C4-2B (cell line): ENCODE results near the gene MTRR.

Experiments used
- ZFX ChIP-seq: fragments of 450-650 bp; IDR thresholded peaks from 2 replicates; pipeline ENCODE4 v1.6.1; 2017
- TF ChIP-seq, protein P1 (sequence below): fragments of 450-650 bp; conservative IDR thresholded peaks from 2 replicates; pipeline ENCODE4 v1.5.1; 2017; ENCODE audit warnings: mild to moderate bottlenecking

DNA sequence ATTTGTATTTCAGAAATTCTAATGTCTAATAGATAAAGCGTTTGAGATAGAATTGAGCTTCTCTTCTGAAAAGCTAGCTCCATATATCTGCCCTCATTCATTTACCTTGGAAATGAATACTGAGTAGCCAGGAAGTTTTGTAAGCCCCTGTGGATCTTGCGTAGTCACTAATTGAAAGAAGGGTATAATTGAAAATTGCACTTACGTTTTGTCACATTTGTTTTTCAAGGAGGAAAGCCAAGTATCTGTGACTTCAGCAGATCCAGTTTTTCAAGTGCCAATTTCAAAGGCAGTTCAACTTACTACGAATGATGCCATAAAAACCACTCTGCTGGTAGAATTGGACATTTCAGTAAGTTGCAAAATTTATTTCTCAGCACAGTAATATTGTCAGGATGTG lies 14.0 kb downstream of the MTRR start:
- TF ChIP-seq, protein P1, sequence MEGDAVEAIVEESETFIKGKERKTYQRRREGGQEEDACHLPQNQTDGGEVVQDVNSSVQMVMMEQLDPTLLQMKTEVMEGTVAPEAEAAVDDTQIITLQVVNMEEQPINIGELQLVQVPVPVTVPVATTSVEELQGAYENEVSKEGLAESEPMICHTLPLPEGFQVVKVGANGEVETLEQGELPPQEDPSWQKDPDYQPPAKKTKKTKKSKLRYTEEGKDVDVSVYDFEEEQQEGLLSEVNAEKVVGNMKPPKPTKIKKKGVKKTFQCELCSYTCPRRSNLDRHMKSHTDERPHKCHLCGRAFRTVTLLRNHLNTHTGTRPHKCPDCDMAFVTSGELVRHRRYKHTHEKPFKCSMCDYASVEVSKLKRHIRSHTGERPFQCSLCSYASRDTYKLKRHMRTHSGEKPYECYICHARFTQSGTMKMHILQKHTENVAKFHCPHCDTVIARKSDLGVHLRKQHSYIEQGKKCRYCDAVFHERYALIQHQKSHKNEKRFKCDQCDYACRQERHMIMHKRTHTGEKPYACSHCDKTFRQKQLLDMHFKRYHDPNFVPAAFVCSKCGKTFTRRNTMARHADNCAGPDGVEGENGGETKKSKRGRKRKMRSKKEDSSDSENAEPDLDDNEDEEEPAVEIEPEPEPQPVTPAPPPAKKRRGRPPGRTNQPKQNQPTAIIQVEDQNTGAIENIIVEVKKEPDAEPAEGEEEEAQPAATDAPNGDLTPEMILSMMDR: no peak
- no peak for TF ChIP-seq ZFX
